ENCODE results near the gene VDR. TPM values are rescaled to one million over a fixed set of nuclear protein-coding genes. Genes with fewer than 3 reads are reported as not detected.
A peak's percentile ranks its signal among the peaks of the same experiment; 100 is the strongest.

Gene VDR
- 10 to 100 TPM; 62.9 to 65.5 TPM for total RNA-seq

DNA sequence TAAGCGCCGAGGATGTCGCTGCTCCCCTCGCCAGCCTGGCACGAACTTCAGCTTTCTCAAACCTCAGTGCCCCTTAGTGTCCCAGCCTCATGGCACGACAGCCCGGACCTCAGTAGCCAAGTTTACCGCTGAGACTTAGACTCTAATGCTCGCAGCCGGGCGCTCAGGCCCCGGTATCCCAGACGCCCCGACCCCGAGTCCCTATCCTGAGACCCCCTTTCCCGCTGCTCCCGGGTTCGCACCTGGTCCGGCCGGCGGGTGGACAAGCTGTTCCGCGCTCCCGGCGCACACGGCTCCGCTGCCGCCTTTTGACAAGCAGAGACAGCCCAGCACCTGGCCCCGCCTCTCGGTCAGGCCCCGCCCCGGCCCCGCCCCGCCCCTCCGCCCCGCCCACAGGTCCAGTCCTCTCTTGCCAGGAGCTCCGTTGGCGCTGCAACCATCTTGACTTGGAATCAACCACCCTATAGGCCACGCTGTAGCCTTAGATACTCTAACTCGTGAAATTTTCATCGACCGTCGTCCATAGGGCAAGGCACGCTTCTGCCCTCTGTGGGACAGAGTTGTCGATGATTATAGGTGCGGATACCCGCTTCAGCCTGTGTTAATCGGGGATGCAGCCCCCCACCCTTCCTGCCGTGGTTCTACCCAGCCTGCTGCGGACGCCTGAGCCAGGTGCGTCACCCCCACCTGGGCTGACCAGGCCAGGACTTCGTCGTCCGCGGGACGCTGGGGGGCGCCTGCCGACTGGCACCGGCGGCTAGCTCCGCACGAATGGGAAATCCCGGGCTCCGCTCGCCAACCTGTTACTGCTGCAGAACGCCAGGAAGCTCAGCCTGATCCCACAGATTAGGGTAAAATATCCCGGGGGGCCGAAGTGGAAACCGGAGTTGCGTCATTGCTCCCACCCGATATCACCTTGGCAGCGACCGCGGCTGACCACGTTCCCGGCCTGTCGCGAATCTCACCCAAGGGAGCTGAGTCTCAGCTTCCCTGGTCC, at the start of gene VDR:
Gene VDR (minus strand): TSS at position 282 of the 997 bp plus-strand sequence. CDS start 25,881 bp downstream, outside the sequence.
- H3K4me3 Mint-ChIP-seq, result peak within 1 kb of the TSS; percentile 96
- H3K4me1 Mint-ChIP-seq, result peaks cover 42% of the 10 kb centered on the region
- CTCF ChIA-PET, result interaction anchor here (0.6 to 1.8 kb wide), 24 partner anchors 8 to 252 kb away, joined by 3 to 18 read pairs (median 4); partner anchors contain the start of genes ASB8 and TMEM106C
- peak; percentile 81 for DNase-seq
- POLR2A ChIA-PET, result interaction anchor here (0.7 to 10.2 kb wide), 19 partner anchors 9 to 202 kb away, joined by 3 to 205 read pairs (median 3); partner anchors contain the start of gene TMEM106C
- H3K9me3 Mint-ChIP-seq, result no peaks in the 10 kb centered on the region
- H3K36me3 Mint-ChIP-seq (ENCODE audit: low read depth), result peaks cover 27% of the 10 kb centered on the region
- H3K27ac Mint-ChIP-seq, result peak within 1 kb of the TSS; percentile 81
- peaks cover 39% of the 10 kb centered on the region for H3K27me3 Mint-ChIP-seq

GRCh38 chr12:47954058-47954457, 49.3 kb upstream of the VDR start:
- H3K4me1 Mint-ChIP-seq, result peaks cover 12% of the 10 kb centered on the region
- no peak for DNase-seq
- ChIA-PET POLR2A (interaction anchor here (1.0 kb wide), 1 partner anchor 40 kb away, joined by 3 read pairs; no protein-coding TSS in a partner anchor), CTCF (interaction anchor here (3.0 kb wide), 1 partner anchor 9 kb away, joined by 14 read pairs; the partner anchor contains the start of gene TMEM106C)
- peaks cover 28% of the 10 kb centered on the region for H3K27me3 Mint-ChIP-seq
- peaks cover 11% of the 10 kb centered on the region for H3K9me3 Mint-ChIP-seq
- no peak overlapping the region for H3K27ac Mint-ChIP-seq
- no peak overlapping the region for H3K4me3 Mint-ChIP-seq
- H3K36me3 Mint-ChIP-seq (ENCODE audit: low read depth), result peaks cover 3% of the 10 kb centered on the region

DNA sequence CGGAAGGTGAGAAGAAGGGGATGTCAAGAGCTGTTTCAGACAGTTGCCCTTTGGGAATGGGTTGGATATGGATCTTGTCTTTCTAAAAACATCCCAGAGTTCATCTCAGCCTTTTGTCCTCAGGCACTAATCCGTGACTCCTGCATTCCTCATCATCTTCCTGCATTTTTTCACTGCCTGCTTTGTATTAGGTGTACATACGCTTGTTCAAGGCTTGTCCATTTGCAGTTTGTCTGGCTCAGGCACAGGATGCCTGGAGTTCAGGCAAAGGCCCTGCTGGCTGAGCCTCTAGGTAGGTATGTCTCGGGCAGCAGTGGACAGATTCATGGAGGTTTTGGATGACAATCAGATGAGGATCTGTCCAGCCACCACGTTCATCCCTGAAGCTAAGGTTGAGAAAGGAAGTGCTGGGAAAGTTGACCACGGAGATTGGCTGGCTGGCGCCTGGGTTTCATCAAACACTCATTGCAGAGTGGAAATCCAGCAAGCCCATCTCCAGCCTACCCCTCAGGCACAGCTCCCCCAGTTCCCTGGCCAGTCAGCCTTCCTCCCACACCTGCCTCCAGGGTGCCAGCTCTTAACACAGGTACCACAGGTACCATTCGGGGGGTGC, 46.2 kb upstream of the VDR start:
- POLR2A ChIA-PET, result no interaction called here
- CTCF ChIA-PET, result interaction anchor here (0.6 to 2.1 kb wide), 8 partner anchors 10 to 684 kb away, joined by 4 to 11 read pairs (median 4); partner anchors contain the start of genes TMEM106C and VDR
- H3K27me3 Mint-ChIP-seq, result peaks cover 21% of the 10 kb centered on the region

DNA sequence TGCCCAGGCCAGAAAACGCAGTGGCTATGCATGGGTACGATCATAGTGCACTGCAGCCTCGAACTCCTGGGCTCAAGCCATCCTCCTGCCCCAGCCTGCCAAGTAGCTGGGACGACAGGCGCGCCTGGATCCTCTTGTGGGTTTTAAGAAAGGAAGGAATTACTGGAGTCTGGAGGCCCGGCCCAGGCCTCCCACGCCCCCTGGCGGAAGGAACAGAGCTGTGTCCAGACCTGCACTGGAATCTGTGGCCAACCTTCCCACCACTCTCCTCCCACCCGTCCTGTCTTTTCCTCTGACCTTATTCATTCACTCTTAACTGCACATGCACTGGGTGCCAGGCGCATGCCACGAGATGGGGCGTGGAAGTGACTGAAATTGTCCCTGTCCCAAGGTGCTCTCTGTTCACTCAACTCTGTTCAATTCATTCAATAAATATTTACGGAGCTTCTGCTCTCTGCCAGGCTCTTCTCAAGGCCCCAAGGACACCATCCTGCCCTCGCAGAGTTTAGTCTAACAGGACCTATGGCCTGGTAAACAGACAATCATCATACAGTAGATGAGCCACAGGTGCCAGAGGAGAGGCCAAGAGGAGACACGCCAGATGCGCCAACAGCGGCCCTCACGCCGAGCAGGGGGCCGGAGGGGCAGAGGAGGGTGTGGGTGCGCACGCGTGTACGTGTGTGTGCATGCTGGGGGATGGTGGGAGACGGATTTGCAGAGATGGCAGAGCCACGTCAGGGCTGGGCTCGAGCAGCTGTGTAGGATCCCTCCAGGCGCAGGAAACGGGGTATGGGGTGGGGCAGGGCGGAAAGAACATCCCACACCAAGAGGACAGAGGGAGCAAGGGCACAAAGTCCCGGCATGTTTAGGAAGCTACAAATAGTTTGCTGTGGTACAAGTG, 44.9 kb upstream of the VDR start:
- Mint-ChIP-seq H3K4me1 (peaks cover 12% of the 10 kb centered on the region), H3K36me3 (ENCODE audit: low read depth) (no peaks in the 10 kb centered on the region), H3K4me3 (no peak overlapping the region), H3K27ac (no peak overlapping the region), H3K27me3 (peaks cover 16% of the 10 kb centered on the region), H3K9me3 (no peaks in the 10 kb centered on the region)
- ChIA-PET POLR2A (interaction anchor here (1.5 kb wide), 1 partner anchor 79 kb away, joined by 4 read pairs; no protein-coding TSS in a partner anchor), CTCF (interaction anchor here (0.6 to 2.2 kb wide), 28 partner anchors 9 to 249 kb away, joined by 3 to 14 read pairs (median 4); partner anchors contain the start of genes TMEM106C and VDR)
- DNase-seq, result peak; percentile 62

More for the DNA sequence above, 46.2 kb upstream of the VDR start:
- Mint-ChIP-seq H3K27ac (no peak overlapping the region), H3K36me3 (ENCODE audit: low read depth) (no peaks in the 10 kb centered on the region), H3K4me1 (peaks cover 12% of the 10 kb centered on the region), H3K9me3 (no peaks in the 10 kb centered on the region), H3K4me3 (no peak overlapping the region)
- no peak for DNase-seq

GRCh38 chr12:47947341-47947740, 42.5 kb upstream of the VDR start:
- Mint-ChIP-seq H3K27me3 (peaks cover 20% of the 10 kb centered on the region), H3K4me3 (no peak overlapping the region), H3K36me3 (ENCODE audit: low read depth) (no peaks in the 10 kb centered on the region), H3K27ac (no peak overlapping the region), H3K9me3 (no peaks in the 10 kb centered on the region), H3K4me1 (peaks cover 4% of the 10 kb centered on the region)
- DNase-seq, result no peak
- POLR2A ChIA-PET, result interaction anchor here (0.8 kb wide), 1 partner anchor 114 kb away, joined by 3 read pairs; no protein-coding TSS in a partner anchor
- CTCF ChIA-PET, result interaction anchor here (1.2 to 1.6 kb wide), 2 partner anchors 33 to 43 kb away, joined by 3 to 4 read pairs; partner anchors contain the start of gene VDR

- POLR2A ChIA-PET, result interaction anchor here (0.8 kb wide), 1 partner anchor 114 kb away, joined by 3 read pairs; no protein-coding TSS in a partner anchor
- H3K27ac Mint-ChIP-seq, result no peak overlapping the region
Measured at GRCh38 chr12:47946413-47947323, 41.9 kb upstream of the VDR start.

GRCh38 chr12:47945341-47945728, 40.5 kb upstream of the VDR start:
- Mint-ChIP-seq H3K9me3 (no peaks in the 10 kb centered on the region), H3K4me3 (no peak overlapping the region), H3K4me1 (peaks cover 9% of the 10 kb centered on the region), H3K36me3 (ENCODE audit: low read depth) (no peaks in the 10 kb centered on the region), H3K27ac (no peak overlapping the region), H3K27me3 (peaks cover 24% of the 10 kb centered on the region)
- POLR2A ChIA-PET, result no interaction called here
- CTCF ChIA-PET, result no interaction called here
- no peak for DNase-seq

More at GRCh38 chr12:47946413-47947323, 41.9 kb upstream of the VDR start:
- H3K9me3 Mint-ChIP-seq, result no peaks in the 10 kb centered on the region
- no peak overlapping the region for H3K4me3 Mint-ChIP-seq
- no peak for DNase-seq
- peaks cover 4% of the 10 kb centered on the region for H3K4me1 Mint-ChIP-seq
- no peaks in the 10 kb centered on the region for H3K36me3 Mint-ChIP-seq (ENCODE audit: low read depth)
- H3K27me3 Mint-ChIP-seq, result peaks cover 17% of the 10 kb centered on the region
- CTCF ChIA-PET, result interaction anchor here (0.9 to 1.6 kb wide), 3 partner anchors 33 to 42 kb away, joined by 3 to 4 read pairs (median 3); partner anchors contain the start of gene VDR

DNA sequence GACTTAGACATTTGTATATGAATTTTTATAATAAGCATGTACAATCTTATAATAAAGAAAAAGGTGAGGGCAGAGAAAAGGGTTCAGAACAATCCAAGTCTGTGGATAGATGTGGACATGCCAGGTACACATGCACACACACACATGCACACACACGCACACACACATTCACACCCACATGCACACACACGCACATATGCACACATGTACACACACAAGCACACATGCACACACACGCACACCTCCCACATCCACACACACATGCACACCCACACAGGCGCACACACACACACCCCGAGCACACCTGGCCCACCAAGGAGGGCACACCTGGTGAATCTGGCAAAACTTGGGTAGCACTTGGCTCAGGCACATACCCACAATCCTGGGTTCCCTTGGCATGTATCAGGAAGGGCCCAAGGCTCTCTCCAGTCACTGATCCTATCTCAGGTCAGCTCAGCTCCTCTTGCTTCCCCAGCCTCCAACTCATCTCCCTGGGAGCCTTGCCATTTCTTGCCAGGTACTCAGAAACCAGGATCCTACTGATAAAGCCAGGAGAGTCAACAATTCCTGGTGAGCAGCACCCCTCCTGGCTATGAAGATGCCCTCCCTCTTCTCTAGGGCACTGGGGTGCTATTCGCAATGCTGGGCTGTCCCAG, 40.0 kb upstream of the VDR start:
- no peaks in the 10 kb centered on the region for H3K36me3 Mint-ChIP-seq (ENCODE audit: low read depth)
- DNase-seq, result no peak
- no peaks in the 10 kb centered on the region for H3K9me3 Mint-ChIP-seq
- CTCF ChIA-PET, result no interaction called here
- POLR2A ChIA-PET, result no interaction called here
- no peak overlapping the region for H3K27ac Mint-ChIP-seq
- H3K27me3 Mint-ChIP-seq, result peaks cover 27% of the 10 kb centered on the region
- H3K4me1 Mint-ChIP-seq, result peaks cover 9% of the 10 kb centered on the region
- no peak overlapping the region for H3K4me3 Mint-ChIP-seq

DNA sequence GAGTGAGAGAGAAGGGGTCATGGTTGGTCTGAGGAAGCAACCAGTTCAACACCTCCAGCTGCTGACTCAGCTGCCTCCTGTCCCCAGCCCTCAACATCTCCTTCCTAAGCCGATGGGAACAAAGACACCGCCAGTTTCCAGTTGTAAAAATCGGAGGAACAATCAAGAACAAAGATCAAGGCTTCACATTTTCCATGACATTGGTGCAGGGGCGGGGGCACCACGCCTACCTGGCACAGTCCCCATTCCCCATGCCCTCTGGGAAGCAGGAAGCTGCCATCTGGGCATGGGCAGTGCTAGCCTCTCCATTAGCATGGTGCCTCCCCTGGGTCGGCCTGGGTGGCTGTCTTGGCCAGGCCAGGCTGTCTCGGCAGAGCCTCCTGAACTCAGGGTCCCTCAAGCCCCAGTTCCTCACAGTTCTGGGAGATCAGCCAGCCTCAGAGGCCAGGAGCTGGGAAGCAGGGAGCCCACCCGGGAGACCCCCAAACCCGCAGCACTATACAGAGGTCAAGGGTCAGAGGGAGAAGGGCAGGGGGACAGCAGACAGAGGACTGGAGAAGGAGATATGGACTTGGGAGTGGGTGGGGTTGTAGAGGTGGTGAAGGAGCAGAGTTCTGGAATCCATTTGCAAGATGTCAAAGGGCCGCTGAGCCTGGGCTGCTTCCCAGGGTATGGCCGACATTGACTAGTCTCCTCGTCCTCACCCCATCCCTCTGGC, 39.0 kb upstream of the VDR start:
- H3K27me3 Mint-ChIP-seq, result peaks cover 27% of the 10 kb centered on the region
- CTCF ChIA-PET, result interaction anchor here (0.7 kb wide), 1 partner anchor 175 kb away, joined by 3 read pairs; the partner anchor contains the start of gene PFKM

GRCh38 chr12:47942614-47943225, 37.9 kb upstream of the VDR start:
- ChIA-PET POLR2A (no interaction called here), CTCF (no interaction called here)
- no peak overlapping the region for H3K27ac Mint-ChIP-seq

More for the DNA sequence above, 39.0 kb upstream of the VDR start:
- DNase-seq, result no peak
- Mint-ChIP-seq H3K36me3 (ENCODE audit: low read depth) (no peaks in the 10 kb centered on the region), H3K9me3 (no peaks in the 10 kb centered on the region), H3K4me1 (peaks cover 5% of the 10 kb centered on the region), H3K27ac (no peak overlapping the region), H3K4me3 (no peak overlapping the region)
- POLR2A ChIA-PET, result no interaction called here

More at GRCh38 chr12:47942614-47943225, 37.9 kb upstream of the VDR start:
- Mint-ChIP-seq H3K4me1 (peaks cover 5% of the 10 kb centered on the region), H3K9me3 (no peaks in the 10 kb centered on the region), H3K4me3 (no peak overlapping the region), H3K36me3 (ENCODE audit: low read depth) (no peaks in the 10 kb centered on the region), H3K27me3 (peaks cover 27% of the 10 kb centered on the region)
- DNase-seq, result no peak

Data from activated CD4-positive, alpha-beta memory T cell treated with anti-CD3 and anti-CD28 coated beads, Interleukin-2, amount 10 ng/mL, durations not matched to agents 7 days and 5 days (primary cell).